ENCODE data around the gene TRAF5. TPM values are rescaled to one million over a fixed set of nuclear protein-coding genes. Genes with fewer than 3 reads are reported as not detected.

The TRAF5 gene
- total and polyA plus RNA-seq, 2 donors from 2014 or later, result 4.8 to 22.1 TPM

- Histone ChIP-seq H3K9ac (ENCODE audit: low read length in 3 of 3) (no peak overlapping the region), H3K27ac (ENCODE audit: low read depth in 2 of 2, low read length in 2 of 2) (no peak overlapping the region), H3K4me3 (ENCODE audit: low read length in 3 of 3) (no peak overlapping the region), H3K9me3 (ENCODE audit: control insufficient read depth in 2 of 3, insufficient read depth in 1 of 3, low read length in 3 of 3) (no peaks in the 10 kb centered on the region), H3K36me3 (ENCODE audit: control insufficient read depth in 2 of 3, insufficient read depth in 3 of 3, low read length in 3 of 3) (no peaks in the 10 kb centered on the region), H3K4me1 (ENCODE audit: control insufficient read depth in 2 of 3, insufficient read depth in 2 of 3, low read depth in 1 of 3, low read length in 3 of 3) (peaks cover 0 to 6% (median 5%) of the 10 kb centered on the region in 3 donors), H3K27me3 (ENCODE audit: control insufficient read depth, insufficient read depth, low read length) (no peaks in the 10 kb centered on the region)
- FAIRE-seq (no peak), DNase-seq (no peak)
- intact Hi-C loops (cut with DNase I), result no loop called here
- TF ChIP-seq CTCF (IDR thresholded peaks at IDR 0.05; ENCODE audit: borderline replicate concordance, extremely low read depth, insufficient read depth), result no peak
Measured at GRCh38 chr1:211333906-211334305, 7.3 kb downstream of the TRAF5 start.

DNA sequence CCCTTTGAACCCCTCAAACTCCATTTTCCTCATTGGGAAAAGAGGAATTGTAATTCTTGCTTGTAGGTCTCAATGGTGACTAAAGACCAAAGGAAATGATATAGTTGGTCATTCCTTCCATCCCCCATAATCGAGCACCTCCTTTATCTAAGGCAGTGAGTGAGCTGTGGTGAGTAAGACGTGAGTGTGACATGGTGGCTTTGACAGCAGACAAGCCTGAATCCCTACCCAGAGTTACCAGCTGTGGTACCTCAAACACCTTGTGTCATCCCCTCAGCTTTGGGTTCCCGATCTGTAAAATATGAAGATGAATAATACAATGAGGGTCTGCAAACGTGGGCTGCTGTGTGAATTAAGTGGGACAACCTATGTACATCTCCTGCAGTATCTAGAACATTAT lies 8.4 kb downstream of the TRAF5 start:
- Histone ChIP-seq H3K27me3 (ENCODE audit: control insufficient read depth, insufficient read depth, low read length) (no peaks in the 10 kb centered on the region), H3K9ac (ENCODE audit: low read length in 3 of 3) (no peak overlapping the region), H3K4me3 (ENCODE audit: low read length in 3 of 3) (no peak overlapping the region), H3K36me3 (ENCODE audit: control insufficient read depth in 2 of 3, insufficient read depth in 3 of 3, low read length in 3 of 3) (no peaks in the 10 kb centered on the region), H3K27ac (ENCODE audit: low read depth in 2 of 2, low read length in 2 of 2) (no peak overlapping the region), H3K9me3 (ENCODE audit: control insufficient read depth in 2 of 3, insufficient read depth in 1 of 3, low read length in 3 of 3) (no peaks in the 10 kb centered on the region), H3K4me1 (ENCODE audit: control insufficient read depth in 2 of 3, insufficient read depth in 2 of 3, low read depth in 1 of 3, low read length in 3 of 3) (peaks cover 0 to 5% (median 2%) of the 10 kb centered on the region in 3 donors)
- DNase-seq (no peak), FAIRE-seq (no peak)
- TF ChIP-seq CTCF (IDR thresholded peaks at IDR 0.05; ENCODE audit: borderline replicate concordance, extremely low read depth, insufficient read depth), result no peak
- intact Hi-C loops (cut with DNase I), result no loop called here

GRCh38 chr1:211335522-211336157 lies 9.0 kb downstream of the TRAF5 start:
- Histone ChIP-seq H3K9ac (ENCODE audit: low read length in 3 of 3) (no peak overlapping the region), H3K9me3 (ENCODE audit: control insufficient read depth in 2 of 3, insufficient read depth in 1 of 3, low read length in 3 of 3) (no peaks in the 10 kb centered on the region), H3K27ac (ENCODE audit: low read depth in 2 of 2, low read length in 2 of 2) (no peak overlapping the region), H3K4me3 (ENCODE audit: low read length in 3 of 3) (no peak overlapping the region), H3K36me3 (ENCODE audit: control insufficient read depth in 2 of 3, insufficient read depth in 3 of 3, low read length in 3 of 3) (no peaks in the 10 kb centered on the region), H3K27me3 (ENCODE audit: control insufficient read depth, insufficient read depth, low read length) (no peaks in the 10 kb centered on the region), H3K4me1 (ENCODE audit: control insufficient read depth in 2 of 3, insufficient read depth in 2 of 3, low read depth in 1 of 3, low read length in 3 of 3) (peaks cover 0 to 5% (median 2%) of the 10 kb centered on the region in 3 donors)
- no peak for FAIRE-seq
- intact Hi-C loops (cut with DNase I), result no loop called here
- no peak for TF ChIP-seq CTCF (IDR thresholded peaks at IDR 0.05; ENCODE audit: borderline replicate concordance, extremely low read depth, insufficient read depth)
- no peak for DNase-seq

DNA sequence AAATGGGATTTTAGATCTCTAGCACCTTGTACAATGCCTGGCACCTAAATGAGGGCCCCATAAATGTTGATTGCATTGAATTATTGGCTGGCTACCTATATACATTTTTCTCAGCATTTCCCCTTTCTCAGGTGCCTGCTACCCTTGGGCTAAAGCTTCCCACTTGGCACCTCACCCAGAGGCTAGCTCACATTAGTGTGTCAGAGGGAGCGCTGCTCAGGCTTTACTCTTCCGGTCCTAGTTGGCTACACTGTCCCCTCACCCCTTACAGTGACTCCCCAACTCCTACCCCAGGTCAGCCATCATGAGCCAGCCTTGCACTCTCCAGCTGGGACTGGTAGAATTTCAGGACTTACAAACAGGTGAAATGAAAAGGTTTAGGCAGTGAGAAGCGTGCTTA lies 9.5 kb downstream of the TRAF5 start:
- no peak overlapping the region for H3K27ac ChIP-seq (ENCODE audit: low read depth in 2 of 2, low read length in 2 of 2)
- no peak for DNase-seq
- intact Hi-C loops (cut with DNase I), result no loop called here

More for the DNA sequence above, 9.5 kb downstream of the TRAF5 start:
- peaks cover 0 to 5% (median 2%) of the 10 kb centered on the region in 3 donors for H3K4me1 ChIP-seq (ENCODE audit: control insufficient read depth in 2 of 3, insufficient read depth in 2 of 3, low read depth in 1 of 3, low read length in 3 of 3)
- no peak for FAIRE-seq
- no peaks in the 10 kb centered on the region for H3K9me3 ChIP-seq (ENCODE audit: control insufficient read depth in 2 of 3, insufficient read depth in 1 of 3, low read length in 3 of 3)
- H3K4me3 ChIP-seq (ENCODE audit: low read length in 3 of 3), result no peak overlapping the region
- H3K36me3 ChIP-seq (ENCODE audit: control insufficient read depth in 2 of 3, insufficient read depth in 3 of 3, low read length in 3 of 3), result no peaks in the 10 kb centered on the region
- no peaks in the 10 kb centered on the region for H3K27me3 ChIP-seq (ENCODE audit: control insufficient read depth, insufficient read depth, low read length)
- no peak overlapping the region for H3K9ac ChIP-seq (ENCODE audit: low read length in 3 of 3)
- TF ChIP-seq CTCF (IDR thresholded peaks at IDR 0.05; ENCODE audit: borderline replicate concordance, extremely low read depth, insufficient read depth), result no peak

Measured in kidney (tissue), 14 donors.